ENCODE data around the gene N4BP2L2. TPM values are rescaled to one million over a fixed set of nuclear protein-coding genes. Genes with fewer than 3 reads are reported as not detected.

N4BP2L2 gene
- total and polyA plus RNA-seq, 2 of the 4 experiments (the other 2 are of a cell fraction) = 28.7 to 34.6 TPM

GRCh38 chr13:32447894-32448623 lies 90.5 kb downstream of the N4BP2L2 start:
- Histone ChIP-seq H2BK5ac (ENCODE audit: low read depth, low read length, poor library complexity, severe bottlenecking) (no peak overlapping the region), H2AFZ (replicated peaks; ENCODE audit: low read length, poor library complexity) (no peak overlapping the region), H2BK120ac (ENCODE audit: low read depth, low read length) (no peak overlapping the region), H4K91ac (ENCODE audit: insufficient read depth, low read depth, low read length) (no peak overlapping the region), H3K4ac (ENCODE audit: low read depth, low read length) (no peak overlapping the region), H4K8ac (ENCODE audit: low read depth in 2 of 2, low read length in 2 of 2) (no peak overlapping the region), H3K27me3 (ENCODE audit: control insufficient read depth, insufficient read depth, low read length) (no peaks in the 10 kb centered on the region), H3K9me1 (ENCODE audit: insufficient read depth, low read length) (no peaks in the 10 kb centered on the region), H3K36me3 (ENCODE audit: control insufficient read depth, insufficient read depth, low read length) (no peaks in the 10 kb centered on the region), H2AK9ac (replicated peaks; ENCODE audit: low read depth, low read length, poor library complexity) (no peak overlapping the region), H2AK5ac (ENCODE audit: low read depth, low read length) (no peak overlapping the region), H3K79me1 (ENCODE audit: low read depth in 1 of 2, low read length in 2 of 2) (no peaks in the 10 kb centered on the region), H3K9me3 (ENCODE audit: control insufficient read depth, insufficient read depth, low read length) (0 out of 2 replicates have a peak, but pooled peaks cover 4% of the 10 kb centered on the region), H3K4me2 (ENCODE audit: low read depth, low read length) (no peak overlapping the region), H2BK20ac (ENCODE audit: low read depth, low read length) (no peak overlapping the region), H3K4me3 (ENCODE audit: insufficient read depth, low read depth, low read length) (no peak overlapping the region), H3K27ac (ENCODE audit: insufficient read depth, low read length) (no peak overlapping the region), H4K20me1 (ENCODE audit: insufficient read depth, low read length) (no peaks in the 10 kb centered on the region), H3K23ac (ENCODE audit: low read depth, low read length) (no peak overlapping the region), H3K9ac (ENCODE audit: low read depth, low read length) (no peak overlapping the region), H3K56ac (ENCODE audit: extremely low read depth, insufficient read depth, low read length) (no peak overlapping the region), H4K5ac (ENCODE audit: low read depth, low read length) (no peak overlapping the region), H3K18ac (ENCODE audit: low read depth, low read length) (no peak overlapping the region), H3K14ac (replicated peaks; ENCODE audit: low read depth, low read length) (no peak overlapping the region), H3K4me1 (ENCODE audit: control insufficient read depth, insufficient read depth, low read length) (peaks cover 1% of the 10 kb centered on the region; the same call in 1 of the 2 replicates), H2BK15ac (ENCODE audit: low read depth, low read length) (no peak overlapping the region)
- no peak for TF ChIP-seq MXI1 (IDR thresholded peaks at IDR 0.05; ENCODE audit: borderline replicate concordance, low read depth, low read length)
- no peak for TF ChIP-seq RAD21 (IDR thresholded peaks at IDR 0.05; ENCODE audit: low read length)
- TF ChIP-seq RCOR1 (IDR thresholded peaks at IDR 0.05; ENCODE audit: insufficient replicate concordance, low read length) = no peak
- no peak for TF ChIP-seq RFX5 (IDR thresholded peaks at IDR 0.05; ENCODE audit: low read depth, low read length)
- no peak for TF ChIP-seq CEBPB (IDR thresholded peaks at IDR 0.05; ENCODE audit: low read depth, low read length)
- TF ChIP-seq POLR2A (IDR thresholded peaks at IDR 0.05; ENCODE audit: low read depth, low read length) = no peak
- TF ChIP-seq BHLHE40 (IDR thresholded peaks at IDR 0.05; ENCODE audit: low read depth, low read length) = no peak
- TF ChIP-seq NFE2L2 (IDR thresholded peaks at IDR 0.05; ENCODE audit: low read depth, low read length) = no peak
- no peak for TF ChIP-seq MAFK (IDR thresholded peaks at IDR 0.05; ENCODE audit: low read depth, low read length)
- no peak for TF ChIP-seq CHD1 (IDR thresholded peaks at IDR 0.05; ENCODE audit: low read depth, low read length)
- TF ChIP-seq CTCF (conservative IDR thresholded peaks at IDR 0.05; ENCODE audit: low read depth, low read length) = no peak
- no peak for TF ChIP-seq SMC3 (IDR thresholded peaks at IDR 0.05; ENCODE audit: low read depth, low read length)
- TF ChIP-seq ELK1 (IDR thresholded peaks at IDR 0.05; ENCODE audit: borderline replicate concordance, low read depth, low read length) = no peak
- no peak for TF ChIP-seq FOS (IDR thresholded peaks at IDR 0.05; ENCODE audit: low read depth, low read length)
- no TSS peak for BruUV-seq (replicated peaks)
- ChIA-PET CTCF (interaction anchor here (0.5 kb wide), 1 partner anchor 73 kb away, joined by 3 read pairs; no protein-coding TSS in a partner anchor), POLR2A (ENCODE audit: unreplicated experiment) (no interaction called here)
- dilution Hi-C loops (cut with HindIII; ENCODE audit: low sequenced_read_pairs, unreplicated experiment) = no loop called here
- intact Hi-C loops (cut with micrococcal nuclease) = loop anchor here (5.0 kb wide), 1 partner anchor 39 kb away; no protein-coding TSS in a partner anchor
- ATAC-seq (ENCODE audit: low read depth) (no peak), DNase-seq (no peak)
- in situ Hi-C loops (cut with MboI; ENCODE audit: low sequenced_read_pairs) = no loop called here

All from IMR-90 (cell line).